HG02588 (cell line): ENCODE measurements around the gene ALKBH4.
A peak's percentile ranks its signal among the peaks of the same experiment; 100 is the strongest.
"Not testable (repeated sequence)": the region's sequence is repeated elsewhere in the genome, so short reads cannot be mapped to it uniquely, and the experiment has no call there.

Source experiments
- ATAC-seq: cut with Tn5 transposase; IDR thresholded peaks from one replicate; pipeline ENCODE4 v1.9.1; 2021; ENCODE audit warnings: mild to moderate bottlenecking, moderate library complexity; ENCODE audit not compliant: unreplicated experiment

Gene ALKBH4

GRCh38 chr7:102455596-102455995 lies 9.1 kb downstream of the ALKBH4 start:
- no peak for ATAC-seq

DNA sequence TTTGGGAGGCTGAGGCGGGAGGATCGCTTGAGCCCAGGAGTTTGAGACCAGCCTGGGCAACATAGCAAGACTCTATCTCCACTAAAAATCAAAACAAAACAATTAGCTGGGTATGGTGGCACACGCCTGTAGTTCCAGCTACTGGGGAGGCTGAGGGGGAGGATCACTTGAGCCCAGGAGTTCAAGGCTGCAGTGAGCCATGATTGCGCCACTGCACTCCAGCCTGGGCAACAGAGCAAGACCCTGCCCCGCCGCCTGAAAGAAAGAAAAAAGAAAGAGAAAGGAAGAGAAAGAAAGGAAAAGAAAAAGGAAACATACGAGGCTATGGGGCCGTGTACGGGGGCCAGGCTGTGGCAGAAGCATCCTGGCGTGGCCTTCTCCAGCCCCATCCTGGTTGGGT lies 9.7 kb downstream of the ALKBH4 start:
- ATAC-seq = not testable (repeated sequence)

DNA sequence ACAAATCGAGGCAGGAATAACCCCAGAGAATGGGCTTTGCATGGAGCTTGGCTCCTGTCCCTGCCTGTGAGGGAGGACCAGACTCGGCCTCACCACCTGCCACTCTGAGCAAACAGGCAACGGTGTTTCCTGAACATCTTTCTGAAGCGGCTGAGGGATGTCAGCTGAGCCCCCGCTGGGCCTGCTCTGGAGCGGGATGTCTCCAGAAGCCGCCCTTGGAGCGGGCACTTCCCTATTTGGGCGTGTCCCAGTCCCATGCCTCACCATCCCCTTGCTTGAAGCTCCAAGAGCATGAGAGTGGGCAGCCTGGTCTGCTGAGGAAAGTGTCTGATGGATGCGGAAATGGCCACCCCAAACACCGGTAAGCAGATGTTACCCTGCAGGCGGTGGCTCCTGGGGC lies 10.2 kb downstream of the ALKBH4 start:
- no peak for ATAC-seq

DNA sequence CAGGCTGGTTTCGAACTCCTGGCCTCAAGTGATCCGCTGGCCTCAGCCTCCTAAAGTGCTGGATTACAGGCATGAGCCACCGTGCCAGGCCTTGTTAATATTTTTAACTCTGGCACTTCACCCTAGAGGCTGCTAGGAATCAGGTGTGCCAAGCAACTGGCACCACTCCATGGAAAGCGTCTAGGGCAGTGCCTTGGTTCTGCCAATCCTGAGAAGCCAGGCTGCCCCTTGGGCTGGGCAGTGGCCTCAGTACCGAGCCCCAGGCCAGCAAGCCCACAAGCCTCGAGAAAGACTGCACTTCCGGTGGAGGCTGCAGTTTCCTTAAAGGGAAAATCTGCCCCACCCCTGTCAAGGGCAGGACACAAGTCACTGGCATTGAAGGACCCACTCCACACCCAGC lies 11.3 kb downstream of the ALKBH4 start:
- ATAC-seq = no peak

- ATAC-seq = no peak
Measured at GRCh38 chr7:102452451-102452850, 12.2 kb downstream of the ALKBH4 start.

GRCh38 chr7:102451371-102452054 lies 13.2 kb downstream of the ALKBH4 start:
- ATAC-seq = no peak

GRCh38 chr7:102450242-102450641 lies 14.4 kb downstream of the ALKBH4 start:
- peak; percentile 41 for ATAC-seq

DNA sequence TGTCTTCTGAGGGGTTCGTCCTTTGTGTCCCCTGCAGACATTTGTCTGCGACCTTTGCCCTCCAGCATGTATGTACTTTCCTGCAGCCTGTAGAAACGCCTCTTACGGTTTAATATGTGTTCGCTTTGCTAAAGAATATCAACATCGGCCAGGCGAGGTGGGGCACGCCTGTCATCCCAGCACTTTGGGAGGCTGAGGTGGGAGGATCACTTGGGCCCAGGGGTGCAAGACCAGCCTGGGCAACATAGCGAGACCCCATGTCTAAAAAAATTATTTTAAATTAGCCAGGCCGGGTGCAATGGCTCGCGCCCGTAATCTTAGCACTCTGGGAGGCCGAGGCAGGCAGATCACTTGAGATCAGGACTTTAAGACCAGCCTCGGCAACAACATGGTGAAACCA lies 15.5 kb downstream of the ALKBH4 start:
- ATAC-seq = no peak

GRCh38 chr7:102447311-102447710 lies 17.4 kb downstream of the ALKBH4 start:
- no peak for ATAC-seq

DNA sequence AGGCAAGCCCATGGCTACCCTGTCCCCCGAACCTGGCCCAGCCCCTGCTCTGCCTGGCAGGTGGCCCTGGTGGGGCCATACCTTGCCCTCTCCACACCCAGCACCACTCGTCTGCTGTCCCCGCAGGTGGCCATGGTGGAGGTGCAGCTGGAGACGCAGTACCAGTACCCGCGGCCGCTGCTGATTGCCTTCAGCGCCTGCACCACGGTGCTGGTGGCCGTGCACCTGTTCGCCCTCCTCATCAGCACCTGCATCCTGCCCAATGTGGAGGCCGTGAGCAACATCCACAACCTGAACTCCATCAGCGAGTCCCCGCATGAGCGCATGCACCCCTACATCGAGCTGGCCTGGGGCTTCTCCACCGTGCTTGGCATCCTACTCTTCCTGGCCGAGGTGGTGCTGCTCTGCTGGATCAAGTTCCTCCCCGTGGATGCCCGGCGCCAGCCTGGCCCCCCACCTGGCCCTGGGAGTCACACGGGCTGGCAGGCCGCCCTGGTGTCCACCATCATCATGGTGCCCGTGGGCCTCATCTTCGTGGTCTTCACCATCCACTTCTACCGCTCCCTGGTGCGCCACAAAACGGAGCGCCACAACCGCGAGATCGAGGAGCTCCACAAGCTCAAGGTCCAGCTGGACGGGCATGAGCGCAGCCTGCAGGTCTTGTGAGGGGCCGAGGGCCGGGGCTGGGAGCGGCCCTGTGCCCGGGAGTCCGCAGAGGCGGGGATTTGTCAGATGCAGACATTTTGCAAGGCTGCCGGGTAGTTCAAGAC lies 18.1 kb downstream of the ALKBH4 start:
- no peak for ATAC-seq

DNA sequence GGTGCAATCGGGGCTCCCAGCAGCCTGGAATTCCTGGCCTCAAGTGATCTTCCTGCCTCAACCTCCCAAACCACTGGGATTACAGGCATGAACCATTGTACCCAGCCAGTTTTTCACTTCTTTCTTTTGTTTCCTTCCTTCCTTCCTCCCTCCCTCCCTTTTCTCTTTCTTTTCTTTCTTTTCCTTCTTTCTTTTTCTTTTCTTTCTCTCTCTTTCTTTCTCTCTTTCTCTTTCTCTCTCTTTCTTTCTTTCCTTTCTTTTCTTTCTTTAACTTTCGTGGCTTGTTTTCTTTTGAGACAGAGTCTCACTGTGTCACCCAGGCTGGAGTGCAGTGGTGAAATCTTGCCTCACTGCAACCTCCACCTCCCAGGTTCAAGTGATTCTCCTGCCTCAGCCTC lies 19.0 kb downstream of the ALKBH4 start:
- ATAC-seq = no peak

DNA sequence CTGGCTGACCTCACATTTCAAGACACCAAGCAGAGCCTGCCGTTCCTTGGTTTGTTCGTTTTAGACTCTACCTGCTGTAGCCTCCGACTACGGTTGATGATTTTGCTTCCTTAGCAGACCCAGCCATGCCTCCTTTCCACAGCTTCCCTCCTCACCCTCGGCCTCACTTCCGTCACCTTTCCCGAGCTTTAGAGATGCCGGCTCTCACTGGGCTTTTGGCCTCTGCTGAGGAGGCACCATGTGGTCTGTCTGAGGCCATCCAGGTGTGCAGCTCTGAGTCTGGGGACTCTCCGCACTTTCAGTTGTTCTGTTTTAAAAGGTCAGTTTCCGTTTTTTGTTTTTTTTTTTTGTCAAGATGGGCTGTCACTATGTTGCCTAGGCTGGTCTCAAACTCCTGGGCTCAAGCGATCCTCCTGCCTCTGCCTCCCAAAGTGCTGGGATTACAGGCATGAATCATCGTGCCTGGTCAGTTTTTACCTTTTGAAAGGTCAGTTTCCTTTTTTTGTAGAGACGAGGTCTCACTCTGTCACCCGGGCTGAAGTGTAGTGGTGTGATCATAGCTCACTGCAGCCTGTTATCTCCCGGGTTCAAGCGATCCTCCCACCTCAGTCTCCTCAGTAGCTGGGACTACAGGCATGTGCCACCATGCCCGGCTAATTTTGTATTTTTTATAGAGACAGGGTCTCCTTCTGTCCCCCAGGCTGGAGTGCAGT lies 19.5 kb downstream of the ALKBH4 start:
- peak; percentile 46 for ATAC-seq

DNA sequence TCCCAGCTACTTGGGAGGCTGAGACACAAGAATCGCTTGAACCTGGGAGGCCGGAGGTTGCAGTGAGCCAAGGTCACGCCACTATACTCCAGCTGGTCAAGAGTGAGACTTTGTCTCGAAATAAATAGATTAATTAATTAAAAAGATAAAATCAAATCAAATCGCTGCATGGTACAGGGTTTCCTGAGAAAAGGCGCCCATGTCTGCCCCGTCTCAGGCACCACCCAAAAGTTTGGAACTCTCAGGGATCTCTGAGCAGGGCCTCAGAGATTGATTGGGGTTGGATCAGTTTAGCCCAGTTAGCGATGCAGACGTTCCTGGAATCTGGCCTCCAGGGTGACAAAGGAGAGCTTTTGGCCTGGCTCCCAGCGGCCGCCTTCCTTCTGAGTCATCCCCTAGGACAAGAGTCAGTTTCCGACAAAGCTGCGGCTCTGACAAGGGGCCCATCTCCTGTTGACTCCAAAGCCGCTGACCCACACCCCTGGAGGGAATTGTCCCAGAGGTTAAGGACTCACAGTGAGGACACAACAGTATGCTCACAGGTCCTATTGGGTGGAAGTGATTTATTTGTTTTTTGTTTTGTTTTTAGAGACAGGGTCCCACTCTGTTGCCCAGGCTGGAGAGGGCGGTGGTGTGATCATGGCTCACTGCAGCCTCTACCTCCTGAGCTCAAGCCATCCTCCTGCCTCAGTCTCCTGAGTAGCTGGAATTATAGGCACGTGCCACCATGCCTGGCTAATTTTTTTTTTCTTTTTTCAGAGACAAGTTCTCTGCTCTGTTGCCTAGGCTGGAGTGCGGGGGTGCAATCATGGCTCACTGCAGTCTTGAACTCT lies 24.5 kb downstream of the ALKBH4 start:
- ATAC-seq = no peak

DNA sequence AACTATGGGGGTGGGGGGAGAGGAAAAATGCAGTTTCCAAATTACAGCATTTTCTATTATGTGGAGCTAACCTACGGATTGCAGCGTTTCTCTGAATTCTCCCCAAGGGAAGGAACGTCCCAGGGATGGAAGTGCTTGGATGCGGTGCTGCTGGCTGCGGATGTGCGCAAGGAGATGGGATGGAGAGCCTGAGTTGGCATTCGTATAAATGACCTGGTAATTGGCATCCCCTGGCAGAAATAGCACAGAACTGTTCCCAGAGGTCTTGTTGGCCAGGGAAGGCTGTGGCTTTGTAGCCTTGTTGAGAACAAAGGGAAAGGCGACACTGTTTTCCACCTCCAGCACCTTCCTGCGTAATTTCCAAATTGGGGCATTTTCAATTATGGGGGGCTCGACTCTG lies 28.5 kb downstream of the ALKBH4 start:
- ATAC-seq = no peak

DNA sequence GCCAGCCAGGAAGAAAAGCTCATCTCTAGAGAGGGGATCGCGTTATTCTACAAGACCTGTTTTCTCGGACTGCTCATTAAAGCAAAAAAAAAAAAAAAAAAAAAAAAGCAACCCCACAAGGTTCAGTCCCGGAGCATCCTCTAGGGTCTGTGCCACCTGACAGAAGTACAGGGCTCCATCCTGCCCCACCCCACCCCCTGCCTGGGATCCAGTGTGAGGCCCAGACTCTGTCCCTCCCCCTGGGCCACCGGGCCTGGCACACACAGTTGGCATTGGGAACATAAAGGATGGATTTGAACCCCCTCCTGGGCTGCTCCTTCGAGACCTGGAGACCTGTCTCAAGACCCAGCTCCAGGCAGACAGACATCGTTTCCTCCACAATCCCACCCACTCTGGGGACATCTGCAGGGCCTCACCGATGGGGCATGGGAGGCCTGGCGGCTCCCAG lies 30.6 kb downstream of the ALKBH4 start:
- ATAC-seq = no peak

DNA sequence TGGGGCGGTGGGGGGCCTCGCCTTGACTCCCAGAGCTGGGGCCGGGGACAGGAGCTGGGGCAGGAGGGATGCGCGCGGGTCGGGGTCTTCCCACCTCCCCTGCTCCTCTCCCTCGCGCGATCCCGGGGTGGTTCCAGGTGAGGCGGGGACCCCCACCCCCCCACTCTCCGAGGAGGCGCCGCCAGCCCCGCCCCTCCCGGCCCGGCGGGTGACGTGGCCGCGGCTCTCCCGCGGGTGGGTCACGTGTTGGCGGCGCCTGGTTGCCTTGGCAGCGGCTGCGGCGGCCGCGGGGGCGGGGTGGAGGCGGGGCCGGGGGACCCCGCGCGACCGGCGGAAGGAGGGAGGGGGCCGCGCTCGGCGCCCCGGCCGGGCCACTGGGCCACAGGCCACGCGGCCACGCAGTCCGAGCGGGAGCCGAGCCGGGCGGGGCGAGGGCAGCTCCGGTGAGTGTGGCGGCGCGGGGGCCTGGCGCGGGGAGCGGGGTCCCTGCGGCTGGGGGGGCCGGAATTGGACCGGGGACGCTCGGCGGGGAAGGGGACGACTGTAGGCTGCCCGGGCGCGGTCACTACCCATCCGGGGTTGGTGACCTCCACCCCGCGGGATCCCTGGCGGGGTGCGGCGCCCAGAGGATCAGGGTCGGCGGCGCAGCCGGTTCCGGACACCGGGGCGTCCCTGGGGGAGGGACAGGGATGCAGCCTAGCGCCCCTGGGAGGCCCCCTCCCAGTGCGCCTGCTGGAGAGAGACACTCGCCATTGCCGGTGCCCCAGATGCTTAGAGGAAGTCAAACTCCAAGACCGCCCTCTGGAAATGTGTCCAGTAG lies 31.2 kb downstream of the ALKBH4 start, which contains the start of gene ORAI2:
Gene ORAI2 (plus strand): TSS at position 357 of the 820 bp plus-strand sequence. CDS start 5,382 bp downstream, outside the sequence.
- peak; percentile 68 for ATAC-seq

- peak; percentile 24 for ATAC-seq
Measured at GRCh38 chr7:102432442-102433218, 32.0 kb downstream of the ALKBH4 start.

- ATAC-seq = no peak
Measured at GRCh38 chr7:102431617-102432298, 32.9 kb downstream of the ALKBH4 start.
